NCI-H460 (cell line): Measurements from ENCODE around the gene CD40LG. TPM values are rescaled to one million over a fixed set of nuclear protein-coding genes. Genes with fewer than 3 reads are reported as not detected.

Experiments used
- DNase-seq: peaks from one replicate; pipeline ENCODE4 v3.0.0-alpha.2; 2016; ENCODE audit warnings: low read depth; ENCODE audit errors: extremely low read depth
- total RNA-seq: library from RNA; depleted of rRNA; stranded (reverse); fragments of >200 nt; shearing (Covaris generic); gene quantifications from 2 replicates; pipeline ENCODE4 v1.2.3, GENCODE V29; 2014

Gene CD40LG
- total RNA-seq, 1 experiment from 2014 or later: not detected

DNA sequence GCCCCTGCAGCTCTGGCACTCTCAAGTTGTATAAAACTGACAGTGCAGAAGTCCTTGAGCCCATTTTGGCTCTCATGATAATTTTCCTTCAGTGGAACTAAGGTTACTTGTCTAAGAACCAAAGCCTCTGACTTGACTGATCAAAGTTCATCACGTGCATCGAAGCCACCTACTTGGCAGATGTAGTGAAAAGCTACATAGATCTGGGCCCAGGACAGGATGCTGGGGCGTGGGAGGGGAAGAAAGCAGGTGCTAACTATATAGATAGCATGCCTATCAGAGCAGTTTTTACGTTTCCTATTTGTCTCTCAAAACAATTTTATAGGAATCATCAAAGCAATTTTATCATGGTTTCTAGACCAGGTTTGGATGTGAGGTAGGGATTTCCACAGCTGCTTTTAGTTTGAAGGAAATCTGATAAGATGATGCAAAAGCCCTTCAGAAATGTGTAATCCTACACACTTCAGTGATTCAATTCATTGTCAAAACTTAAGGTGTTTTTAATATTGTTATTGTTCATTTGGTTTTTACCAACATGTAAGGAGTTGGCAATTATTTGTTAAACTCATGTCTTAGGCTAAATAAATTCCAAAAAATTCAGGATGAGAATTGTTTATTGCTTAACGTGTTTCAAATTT, 1.2 kb upstream of the CD40LG start:
- DNase-seq: no peak

DNA sequence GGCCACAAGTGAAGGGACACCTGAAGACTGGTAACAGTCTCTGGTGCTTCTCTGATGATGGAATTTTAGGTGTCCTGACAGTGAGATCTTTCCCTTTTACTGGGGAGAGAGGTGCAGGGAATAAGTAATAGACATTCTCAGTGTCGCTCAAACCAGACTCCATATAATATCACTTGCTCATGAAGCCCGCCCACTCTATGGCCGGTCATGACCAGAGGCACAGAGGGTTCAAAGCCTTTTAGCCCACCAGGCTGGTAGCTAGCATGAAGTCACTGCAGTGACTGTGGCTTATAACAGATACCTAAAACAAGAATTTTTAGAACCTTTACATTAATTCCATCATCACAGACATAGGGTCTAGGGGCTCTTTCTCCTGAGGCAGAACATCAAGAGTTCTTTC, 2.9 kb downstream of the CD40LG start:
- no peak for DNase-seq

DNA sequence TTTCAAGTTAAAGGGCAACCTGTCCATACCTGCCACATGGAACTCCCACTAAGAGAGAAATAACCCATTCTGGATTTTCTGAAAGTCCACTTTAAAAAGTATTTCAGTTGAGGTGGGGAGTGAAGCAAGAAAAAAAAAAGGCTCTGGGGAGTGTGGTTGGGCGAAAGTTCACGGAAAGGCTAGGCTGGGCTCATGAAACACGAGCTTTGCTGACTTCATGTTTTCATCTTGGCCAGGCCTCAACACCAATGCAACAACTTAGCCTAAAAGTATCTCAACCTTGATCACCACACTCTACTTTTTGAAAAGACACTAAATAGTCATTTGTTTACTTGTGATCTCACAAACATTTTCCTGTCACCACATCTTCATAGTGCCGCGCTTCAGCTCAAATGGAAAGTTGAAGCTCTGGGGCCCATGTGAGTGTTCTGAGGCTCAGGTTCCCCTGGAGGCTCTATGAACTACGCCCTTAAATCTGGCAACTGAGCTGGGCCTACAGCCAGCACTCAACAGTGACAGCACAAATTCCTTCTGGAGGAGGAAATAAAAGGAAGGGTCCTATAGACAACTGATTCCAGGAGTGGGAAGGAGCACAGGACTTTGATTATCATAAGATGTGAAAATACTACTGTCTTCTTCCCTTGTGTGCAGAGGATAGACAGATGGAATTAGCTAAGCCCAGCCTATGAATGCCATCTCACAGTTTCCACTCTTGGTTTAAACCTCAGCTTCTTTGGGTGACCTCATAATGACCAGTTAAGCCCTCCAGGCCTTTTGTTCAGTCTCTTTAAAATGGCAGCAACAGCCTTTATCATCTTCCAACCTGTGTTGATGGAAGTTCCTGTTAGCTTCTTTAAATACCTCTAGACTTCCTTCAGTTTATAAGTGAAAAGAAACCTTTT, 5.1 kb downstream of the CD40LG start:
- no peak for DNase-seq

DNA sequence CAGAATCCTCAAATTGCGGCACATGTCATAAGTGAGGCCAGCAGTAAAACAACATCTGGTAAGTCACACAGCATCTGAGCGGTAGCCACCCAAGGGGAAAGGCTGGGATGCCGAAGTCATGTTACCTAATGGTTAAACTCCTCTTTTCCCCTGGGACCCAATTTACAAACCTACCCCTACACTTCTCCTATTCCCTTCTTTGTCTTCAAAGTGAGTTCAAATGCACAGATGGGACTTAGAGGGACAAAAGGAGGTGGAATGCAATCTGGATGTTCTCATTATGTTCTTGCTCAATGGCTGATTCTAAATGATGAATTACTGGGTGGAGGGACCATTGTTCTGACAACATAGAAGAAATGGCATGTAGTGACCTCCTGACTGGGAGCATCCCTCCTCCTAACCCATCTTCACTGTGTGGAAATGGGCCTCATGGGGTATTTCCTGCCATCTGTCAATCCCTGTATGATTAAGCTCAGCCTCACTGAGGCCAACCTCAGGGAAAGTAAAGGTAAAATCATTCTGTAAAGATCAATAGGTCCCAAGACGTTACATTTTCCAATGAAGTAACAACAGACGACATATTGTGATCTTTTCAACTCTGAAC, 8.5 kb downstream of the CD40LG start:
- no peak for DNase-seq

DNA sequence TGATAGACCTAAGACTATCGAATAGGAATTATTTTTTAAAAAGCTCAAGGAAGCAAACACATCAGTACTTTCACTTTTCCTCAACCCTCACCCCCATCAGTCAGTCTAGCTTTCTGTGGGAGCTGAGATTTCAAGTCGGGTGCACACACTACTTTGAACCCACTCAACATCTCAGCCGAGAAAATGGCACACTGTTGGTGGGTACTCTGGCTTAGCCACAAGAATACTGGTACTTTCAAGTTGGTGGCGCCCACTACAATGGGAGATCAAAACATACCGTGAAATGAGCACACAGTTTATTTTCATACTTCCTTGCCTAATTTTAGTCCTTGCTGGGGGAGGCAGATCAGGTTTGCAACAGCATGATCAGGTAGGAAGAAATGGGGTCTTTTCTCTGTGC, 10.2 kb downstream of the CD40LG start:
- DNase-seq: no peak

DNA sequence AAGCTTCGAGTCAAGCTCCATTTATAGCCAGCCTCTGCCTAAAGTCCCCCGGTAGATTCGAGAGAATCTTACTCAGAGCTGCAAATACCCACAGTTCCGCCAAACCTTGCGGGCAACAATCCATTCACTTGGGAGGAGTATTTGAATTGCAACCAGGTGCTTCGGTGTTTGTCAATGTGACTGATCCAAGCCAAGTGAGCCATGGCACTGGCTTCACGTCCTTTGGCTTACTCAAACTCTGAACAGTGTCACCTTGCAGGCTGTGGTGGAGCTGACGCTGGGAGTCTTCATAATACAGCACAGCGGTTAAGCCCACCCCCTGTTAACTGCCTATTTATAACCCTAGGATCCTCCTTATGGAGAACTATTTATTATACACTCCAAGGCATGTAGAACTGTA, 11.2 kb downstream of the CD40LG start:
- no peak for DNase-seq

DNA sequence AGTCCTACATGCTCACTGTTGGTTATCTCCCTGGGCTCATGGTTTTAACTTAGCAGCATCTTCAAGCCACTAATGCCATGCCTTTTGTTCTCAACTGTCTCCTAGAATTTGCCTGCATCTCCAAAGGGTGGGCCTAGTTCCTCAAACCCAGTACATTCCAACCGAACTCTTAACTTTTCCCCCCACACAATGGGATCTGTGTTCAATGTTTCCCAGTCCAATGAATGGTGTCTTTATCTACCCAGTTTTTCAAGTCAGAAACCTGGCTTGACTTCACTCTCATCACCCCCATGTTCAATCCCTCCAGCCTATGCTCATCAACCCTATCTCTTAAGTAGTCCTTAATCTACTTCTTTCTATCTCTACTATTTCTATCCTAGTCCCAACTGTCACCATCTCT, 12.9 kb downstream of the CD40LG start:
- DNase-seq: no peak

DNA sequence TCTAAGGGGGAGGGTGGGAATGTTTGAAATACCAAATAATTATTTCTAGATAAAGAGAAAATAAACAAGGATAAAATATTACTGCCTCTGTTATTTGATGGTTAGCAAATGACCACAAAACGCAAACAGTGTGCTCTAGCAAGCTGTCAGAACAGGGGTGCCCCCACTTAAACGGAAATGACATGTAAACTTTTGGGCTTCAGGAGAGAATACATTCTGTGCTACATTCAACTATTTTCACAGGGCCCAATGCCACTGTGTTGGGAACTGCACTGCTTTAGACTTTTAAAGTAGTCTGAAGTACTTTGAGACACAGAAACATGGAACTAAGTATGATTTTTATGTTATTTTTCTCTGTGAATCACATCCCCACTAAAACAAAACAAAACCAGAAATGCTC, 14.1 kb downstream of the CD40LG start:
- DNase-seq: no peak

DNA sequence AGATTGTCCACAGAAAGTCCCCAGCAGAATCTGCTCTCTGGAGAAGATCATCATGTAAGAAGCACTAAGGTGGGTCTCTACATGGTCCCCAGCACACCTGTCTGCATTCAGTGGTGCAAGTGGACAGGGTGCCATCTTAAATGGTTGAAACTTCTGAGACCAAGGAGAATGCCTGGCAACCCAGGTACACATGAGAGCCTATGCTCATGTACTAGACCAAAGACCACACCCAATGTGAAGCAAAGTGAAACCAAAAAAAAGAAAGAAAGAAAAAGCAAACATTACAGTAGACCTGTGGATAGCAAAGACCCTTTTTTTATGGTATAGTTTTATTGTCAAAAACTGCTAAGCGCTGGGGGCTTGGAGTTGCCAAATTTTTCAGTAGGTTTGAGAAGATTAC, 15.0 kb downstream of the CD40LG start:
- no peak for DNase-seq

DNA sequence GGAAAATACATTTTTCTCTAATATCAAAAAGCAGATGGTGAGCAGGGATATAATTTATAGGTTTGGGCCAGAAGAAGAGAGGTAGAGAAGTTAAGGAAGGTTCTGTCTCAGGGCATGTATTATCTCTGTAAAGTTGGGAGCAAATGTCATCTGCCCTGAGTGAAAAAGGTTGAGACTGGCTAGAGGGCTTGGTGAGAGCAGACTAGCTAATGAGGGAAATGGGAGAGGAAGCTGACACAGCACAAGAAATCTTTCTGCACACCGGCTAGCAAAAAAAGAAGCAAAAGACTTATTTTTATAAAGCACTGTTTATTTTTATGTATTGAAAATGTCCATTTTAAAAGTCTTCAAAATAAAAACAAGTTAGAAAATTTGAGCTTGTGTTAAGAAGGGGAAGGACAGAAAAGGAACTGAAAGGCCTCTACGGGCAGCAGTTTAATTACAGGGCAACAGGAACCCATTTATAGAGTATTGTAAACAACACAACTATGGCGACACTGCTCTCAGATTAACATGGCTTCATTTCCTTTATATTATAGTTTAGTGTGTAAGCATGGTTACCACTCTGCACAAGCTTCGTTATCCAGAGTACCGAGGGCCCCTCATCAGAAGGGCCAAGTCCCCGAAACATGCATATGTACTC, 17.4 kb downstream of the CD40LG start:
- DNase-seq: no peak

DNA sequence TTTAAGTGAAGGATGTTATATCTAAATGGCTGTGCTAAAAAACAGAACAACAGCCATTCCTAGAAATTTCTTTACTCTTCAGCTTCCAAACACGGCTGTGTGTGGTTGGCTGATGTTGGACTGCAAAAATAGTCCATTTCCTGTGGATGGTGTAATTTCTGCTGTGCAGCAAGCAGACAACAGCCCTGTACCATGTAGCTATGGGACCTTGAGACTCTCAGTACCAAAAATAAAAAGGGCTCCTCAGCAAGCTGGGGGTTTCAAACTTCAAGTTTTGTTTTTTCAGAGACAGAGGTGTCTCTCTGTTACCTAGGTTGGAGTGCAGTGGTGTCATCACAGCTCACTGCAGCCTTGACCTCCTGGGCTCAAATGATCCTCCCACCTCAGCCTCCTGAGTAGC, 18.1 kb downstream of the CD40LG start:
- no peak for DNase-seq

DNA sequence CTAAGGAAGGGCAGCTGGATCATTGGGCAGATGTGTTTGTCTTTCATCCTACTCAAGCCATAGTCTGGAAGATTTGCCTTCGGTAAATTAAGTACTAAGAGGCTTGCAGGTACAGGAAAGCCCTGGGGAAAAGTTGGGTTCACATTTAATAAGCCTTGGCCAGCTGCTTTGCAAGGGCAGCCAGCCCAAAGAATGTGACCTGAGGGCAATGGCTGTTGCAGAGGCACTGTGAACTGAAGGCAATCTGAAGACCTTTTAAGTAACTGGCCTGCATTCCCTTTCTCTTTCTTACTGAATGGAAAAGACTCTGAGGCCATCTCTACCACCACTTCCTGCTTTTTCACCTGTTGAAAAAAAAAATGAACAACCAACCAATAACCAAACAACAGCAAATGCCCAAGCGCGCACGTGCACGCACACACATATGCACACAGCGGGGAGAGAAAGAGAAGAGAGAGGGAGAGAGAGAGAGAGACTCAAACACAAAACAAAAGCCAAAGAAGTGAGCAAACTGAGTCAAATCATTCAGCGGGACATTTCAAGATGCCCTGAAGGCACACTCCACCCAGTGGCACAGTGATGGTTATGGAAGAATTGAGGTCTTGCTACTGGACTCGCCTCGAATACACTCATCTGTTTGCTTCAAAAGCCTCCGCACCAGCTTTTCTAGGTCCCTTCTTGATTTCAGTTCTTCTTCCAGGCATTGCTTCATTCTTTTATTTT, 19.6 kb downstream of the CD40LG start:
- DNase-seq: no peak

DNA sequence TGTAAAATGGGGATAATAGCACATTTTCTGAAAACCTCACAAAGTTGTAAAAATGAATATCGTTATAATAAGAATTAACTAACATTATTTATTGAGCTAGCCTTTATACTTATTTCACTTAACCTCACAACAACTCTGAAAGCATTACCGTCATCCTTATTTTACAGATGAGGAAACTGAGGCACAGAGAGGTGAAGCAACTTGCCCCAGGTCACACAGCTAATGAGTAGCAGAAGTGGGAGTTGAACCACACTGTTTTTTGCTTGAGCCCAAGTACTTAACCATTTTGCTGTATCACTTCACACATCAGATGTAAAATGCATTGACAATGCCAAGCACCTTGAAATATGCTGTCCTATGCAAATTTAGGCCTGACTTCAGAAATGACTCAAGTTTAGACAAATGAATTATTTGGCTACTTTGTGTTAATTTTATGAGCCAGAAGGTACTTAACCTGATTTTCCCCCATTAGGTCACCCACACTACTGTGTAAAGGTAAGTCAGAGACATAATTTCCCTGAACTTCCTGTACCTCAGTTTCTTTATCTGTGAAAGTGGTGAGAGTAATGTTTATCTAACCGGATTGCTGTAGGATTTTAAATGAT, 23.1 kb downstream of the CD40LG start:
- DNase-seq: no peak

DNA sequence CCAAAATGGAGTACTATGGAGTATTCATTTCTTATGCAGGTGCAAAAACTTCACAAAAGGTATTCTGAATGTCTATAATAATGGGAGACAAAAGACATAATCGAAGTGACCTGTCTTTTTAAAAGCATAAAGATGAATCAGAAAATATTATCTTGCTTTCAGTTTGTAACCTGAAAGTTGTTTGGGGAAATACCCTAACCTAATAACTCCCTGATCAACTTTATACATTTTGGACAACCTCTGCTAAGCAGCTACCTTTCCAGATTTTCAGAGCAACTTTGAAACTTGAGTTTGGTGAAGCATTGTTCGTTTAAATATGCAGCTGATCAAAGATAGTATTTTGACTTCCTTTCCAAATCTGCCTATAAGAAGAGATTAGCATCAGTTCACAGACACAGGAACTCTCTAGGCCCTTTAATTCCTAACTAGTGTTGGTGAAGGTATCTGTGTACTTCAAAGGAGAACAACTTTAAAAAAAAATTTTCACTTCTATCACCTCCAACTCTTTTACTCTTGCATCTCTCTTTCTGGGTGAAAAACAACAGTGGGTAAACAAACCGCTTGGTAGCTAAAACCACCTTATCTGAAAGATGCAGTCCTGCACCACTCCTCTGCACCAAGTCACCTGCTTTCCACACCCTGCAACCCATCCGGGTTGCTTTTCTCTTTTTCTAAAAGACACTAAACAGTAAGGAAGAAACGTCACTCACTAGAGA, 26.5 kb downstream of the CD40LG start:
- DNase-seq: no peak

DNA sequence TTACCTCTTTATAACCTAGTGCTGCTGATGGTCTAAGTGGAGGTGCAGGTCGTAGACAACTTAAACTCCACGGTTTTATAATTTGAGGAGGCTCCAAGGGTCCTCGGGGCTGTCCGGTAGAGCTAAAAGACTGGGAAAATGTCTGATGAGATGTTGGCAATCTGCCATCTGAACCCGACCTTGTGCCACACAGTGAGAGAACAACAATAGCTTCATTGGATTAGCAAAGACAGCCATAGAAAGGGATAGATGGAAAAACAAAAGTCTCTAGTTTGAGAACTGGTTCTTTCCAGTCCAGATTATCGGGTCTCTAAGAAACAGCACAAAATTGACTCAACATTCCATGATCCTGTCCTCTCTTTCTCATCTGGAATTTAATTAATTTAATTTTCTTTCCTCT, 31.6 kb downstream of the CD40LG start:
- no peak for DNase-seq

DNA sequence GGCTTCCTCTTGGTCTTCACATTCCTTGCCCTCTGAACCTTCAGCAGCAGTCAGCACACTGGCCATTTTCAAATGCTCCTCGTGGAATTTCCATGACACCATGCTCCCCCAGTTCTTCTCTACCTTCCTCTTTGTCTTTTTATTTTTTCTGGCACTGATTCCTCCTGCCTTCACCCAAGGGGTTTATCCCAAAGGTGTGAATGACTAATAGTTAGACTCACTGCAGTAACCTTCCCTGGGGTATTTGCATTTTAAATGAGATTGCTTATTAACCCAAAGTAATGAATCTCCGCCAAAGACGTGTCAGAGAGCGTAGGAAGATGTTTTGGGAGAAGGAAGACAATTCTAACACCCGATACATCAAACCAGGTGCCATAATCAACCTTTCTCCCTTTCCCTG, 36.2 kb downstream of the CD40LG start:
- DNase-seq: no peak

DNA sequence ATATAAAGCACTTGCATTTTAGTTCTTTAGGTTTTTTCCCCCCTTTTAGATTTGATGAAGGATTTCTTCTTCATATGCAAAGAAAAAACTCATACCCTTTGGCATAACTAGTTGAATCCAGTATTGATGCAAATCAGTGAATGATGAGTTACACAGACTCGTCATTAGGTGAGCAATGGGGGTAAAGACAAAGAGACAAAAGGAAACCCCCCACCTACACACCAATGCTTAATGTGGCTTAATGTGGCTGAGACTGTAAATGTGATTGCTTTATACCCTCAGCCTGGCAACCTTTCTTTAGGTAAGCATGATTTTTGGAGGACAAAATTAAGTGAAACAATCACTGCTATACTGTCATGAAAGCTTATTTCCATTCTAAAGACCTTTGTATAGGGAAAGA, 39.5 kb downstream of the CD40LG start:
- no peak for DNase-seq

DNA sequence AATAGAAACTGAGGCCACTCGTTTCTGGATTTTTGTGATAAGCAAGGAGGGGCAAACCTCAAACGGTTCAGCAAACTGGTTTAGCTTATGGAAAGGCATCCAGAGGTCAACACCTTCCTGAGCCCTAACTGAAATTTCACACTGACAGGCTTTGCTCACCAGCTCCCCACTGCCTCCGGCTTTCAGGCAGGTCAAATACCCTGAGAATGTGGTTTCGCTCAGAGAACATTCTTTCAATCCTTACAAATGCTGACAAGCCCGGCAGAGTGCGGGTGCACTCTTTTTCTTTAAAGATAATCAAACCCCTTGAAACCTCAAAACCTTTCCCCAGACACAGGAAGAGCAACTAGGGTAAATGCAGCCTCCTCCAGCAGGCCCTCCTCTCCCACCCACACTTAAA, 41.5 kb downstream of the CD40LG start:
- DNase-seq: no peak

DNA sequence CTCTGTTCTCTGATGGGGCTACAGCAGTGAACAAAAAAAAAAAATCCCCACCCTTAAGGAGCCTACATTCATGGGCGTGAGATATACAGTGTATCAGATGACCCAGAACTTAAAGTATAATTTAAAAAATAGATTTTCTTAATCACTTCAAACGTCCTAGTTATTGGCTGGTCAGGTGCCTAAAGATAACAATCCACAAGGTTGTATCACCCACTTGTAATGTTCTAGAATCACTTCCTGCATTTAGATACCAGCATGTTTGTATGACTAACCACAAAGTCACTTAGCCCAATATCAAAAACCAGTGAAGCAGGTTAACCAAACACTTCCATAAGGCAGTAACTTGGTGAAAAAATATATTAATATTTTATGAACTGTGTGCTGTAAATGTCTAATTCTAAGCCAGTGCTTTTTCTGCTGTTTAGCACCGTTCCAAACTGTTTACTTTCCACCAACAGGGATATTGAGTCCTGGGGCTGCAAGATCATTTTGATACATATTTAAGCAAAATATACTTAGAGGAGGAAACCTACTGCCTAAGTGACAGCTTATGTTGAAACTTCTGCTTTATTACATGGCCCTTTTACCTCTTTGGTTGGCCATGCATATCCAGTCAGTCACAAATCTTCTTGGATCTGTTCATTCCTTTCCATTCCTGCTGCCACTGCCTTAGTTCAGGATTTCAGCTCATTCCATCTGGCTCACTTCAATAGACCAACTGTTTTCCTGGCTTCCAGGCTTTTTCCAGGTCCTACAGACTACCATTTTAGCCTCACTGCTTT, 43.3 kb downstream of the CD40LG start:
- no peak for DNase-seq
